D341Med (cell line): ENCODE data around the gene EDC4.
"Not testable (repeated sequence)": the region's sequence is repeated elsewhere in the genome, so short reads cannot be mapped to it uniquely, and the experiment has no call there.

ENCODE experiments used
- DNase-seq: peaks from one replicate; pipeline ENCODE4 v3.0.0; 2012; ENCODE audit warnings: low spot score

Gene EDC4

DNA sequence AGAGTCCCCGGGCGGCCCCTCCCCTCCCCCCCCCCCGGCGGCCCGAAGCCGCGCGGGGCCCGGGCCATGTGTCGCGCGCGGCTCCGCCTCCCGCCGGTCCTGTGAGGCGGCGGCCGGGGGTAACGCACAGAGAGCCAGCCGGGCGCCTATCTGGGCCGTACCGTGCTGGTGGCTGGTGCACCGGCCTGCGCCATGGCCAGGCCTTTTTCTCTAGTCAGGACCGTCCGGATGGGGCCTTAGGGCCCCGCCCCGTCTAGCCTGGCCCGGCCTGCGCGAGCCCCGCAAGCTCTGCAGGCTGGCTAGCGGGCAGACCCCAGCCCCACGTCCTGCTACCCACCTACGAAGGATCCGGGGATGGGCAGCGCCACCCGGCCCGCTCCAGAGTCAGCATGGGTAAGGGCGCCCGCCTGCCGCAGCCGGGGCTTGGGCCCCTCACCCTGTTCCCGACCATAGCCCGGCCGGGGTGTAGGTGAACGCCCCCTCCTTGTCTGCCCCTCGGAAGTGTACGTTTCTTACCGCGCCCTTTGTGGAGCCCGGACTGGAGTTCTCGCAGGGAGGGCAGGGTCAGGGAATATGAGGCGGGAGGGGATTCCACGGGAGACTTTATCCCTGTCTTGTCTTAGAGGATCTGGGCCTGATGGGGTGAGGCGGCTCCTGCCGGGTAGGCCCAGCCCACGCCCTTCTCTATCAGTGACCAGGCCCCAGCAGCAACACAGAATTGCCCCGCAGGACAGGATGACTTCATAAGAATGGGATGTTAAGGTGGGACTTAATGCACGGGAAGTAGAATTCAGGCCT, 25.6 kb upstream of the EDC4 start, which contains the start of gene CENPT:
CENPT (minus strand) TSS at position 630 of the 798 bp plus-strand sequence. CDS start 13,834 bp downstream, outside the sequence.
- no peak for DNase-seq

DNA sequence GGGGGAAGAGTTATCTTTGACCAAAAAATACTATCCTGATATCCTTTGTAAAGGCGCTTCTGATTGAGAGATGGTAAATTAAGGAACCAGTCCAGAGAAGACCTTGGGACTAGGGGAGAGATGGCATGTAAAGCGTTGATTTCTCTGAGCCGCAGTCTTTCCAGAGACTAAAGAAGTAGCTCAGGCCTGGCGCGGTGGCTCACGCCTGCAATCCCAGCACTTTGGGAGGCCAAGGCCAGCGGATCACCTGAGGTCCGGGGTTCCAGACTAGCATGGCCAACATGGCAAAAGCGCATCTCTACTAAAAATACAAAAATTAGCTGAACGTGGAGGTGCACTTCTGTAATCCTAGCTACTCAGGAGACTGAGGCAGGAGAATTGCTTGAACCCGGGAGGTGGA, 24.7 kb upstream of the EDC4 start:
- DNase-seq, result no peak

DNA sequence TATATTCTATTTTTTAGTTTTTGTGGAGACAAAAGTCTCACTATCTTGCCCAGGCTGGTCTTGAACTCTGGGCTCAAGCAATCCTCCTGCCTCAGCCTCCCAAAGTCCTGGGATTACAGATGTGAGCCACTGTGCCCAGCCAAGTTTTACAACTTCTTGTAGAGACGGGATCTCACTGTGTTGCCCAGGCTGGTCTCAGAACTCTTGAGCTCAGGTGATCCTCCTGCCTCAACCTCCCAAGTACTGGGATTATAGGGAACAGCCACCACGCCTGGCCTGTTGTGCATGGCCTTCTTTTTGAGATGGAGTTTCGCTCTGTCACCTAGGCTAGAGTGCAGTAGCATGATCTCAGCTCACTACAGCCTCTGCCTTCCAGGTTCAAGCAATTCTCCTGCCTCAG, 19.2 kb upstream of the EDC4 start:
- DNase-seq, result no peak

GRCh38 chr16:67855789-67856188, 17.1 kb upstream of the EDC4 start:
- no peak for DNase-seq

DNA sequence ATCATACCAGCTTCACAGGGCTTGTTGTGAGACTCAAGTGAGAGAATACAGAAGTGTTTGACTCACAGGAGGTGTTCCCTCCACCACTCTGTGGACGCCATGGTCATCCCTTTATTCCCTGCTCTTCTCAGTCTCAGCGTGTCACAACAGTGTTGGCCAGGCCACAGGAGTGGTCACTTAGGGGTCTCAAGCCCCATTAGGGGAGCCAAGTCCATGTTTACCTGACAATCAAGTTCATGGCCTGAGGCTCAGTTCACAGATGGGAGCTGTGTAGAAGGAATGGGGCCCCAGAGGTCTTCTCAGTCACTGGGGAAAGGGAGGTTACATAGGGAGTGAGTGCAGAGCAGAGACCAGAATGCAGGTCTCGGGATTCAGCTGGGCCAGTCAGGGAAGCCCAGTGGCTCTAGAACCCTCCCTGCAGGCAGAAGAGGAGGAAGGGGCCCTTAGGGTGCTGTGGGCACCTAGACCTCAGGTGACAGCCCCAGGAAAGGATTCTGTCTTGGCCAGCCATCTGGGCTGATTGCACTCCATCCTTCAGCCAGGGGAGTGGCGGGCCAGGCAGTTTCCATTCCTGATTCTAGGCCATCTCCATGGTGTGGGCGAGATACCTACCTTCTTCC, 15.8 kb upstream of the EDC4 start:
- DNase-seq, result no peak

DNA sequence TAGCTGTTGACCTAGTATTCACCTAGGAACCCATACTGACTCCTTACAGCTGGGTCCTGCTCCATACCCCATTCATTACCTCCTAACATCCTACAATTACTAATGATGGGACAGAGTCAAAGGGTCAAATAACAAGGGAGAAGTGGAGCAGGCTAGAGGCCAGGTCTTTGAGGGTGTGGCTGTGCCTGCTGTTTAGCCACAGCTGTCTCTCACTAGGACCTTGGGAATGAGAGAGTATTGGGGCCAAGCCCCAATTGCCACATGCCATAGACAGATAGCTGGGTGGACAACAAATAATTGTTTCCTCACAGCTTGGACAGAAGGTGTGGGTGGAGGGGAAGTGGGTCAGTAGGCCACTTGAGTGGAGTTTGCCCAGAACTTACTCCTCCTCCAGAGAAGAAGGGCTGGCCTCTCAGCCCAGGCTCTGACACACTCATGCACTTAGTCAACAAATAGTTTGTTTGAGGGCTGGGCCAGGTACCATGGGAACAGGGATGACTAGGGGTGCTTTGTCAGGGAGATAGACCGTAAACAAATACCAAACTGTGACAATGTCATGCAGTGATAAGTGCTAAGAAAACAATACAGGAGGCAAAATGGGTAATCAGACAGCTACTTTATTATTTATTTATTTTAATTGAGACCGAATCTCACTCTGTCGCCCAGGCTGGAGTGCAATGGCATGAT, 15.2 kb upstream of the EDC4 start:
- no peak for DNase-seq

GRCh38 chr16:67858500-67858899, 14.4 kb upstream of the EDC4 start:
- no peak for DNase-seq

- DNase-seq, result no peak
These were observed 12.1 kb upstream of the EDC4 start for GRCh38 chr16:67860589-67861398.

DNA sequence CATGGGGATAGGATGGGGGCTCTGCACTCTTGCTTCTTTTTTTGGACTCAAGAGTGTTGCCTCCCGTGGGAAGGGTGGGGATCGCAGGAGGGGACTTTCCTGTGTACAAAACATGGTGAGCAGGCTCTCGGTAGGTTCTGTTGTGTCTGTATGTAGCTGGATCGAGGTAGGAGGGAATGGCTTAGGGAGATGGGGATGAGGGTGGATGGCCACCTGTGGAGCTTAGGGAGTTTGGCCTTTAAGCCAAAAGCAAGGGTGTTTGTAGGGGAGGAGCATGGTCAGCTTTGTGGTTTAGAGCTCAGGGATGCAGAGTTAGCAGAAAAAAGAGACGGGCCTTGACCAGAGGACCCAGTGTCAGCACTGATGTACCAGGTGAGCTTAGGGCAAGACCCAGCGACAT, 11.0 kb upstream of the EDC4 start:
- DNase-seq, result no peak

GRCh38 chr16:67862623-67863583, 9.9 kb upstream of the EDC4 start:
- DNase-seq, result peak; percentile 71

- DNase-seq, result not testable (repeated sequence)
These were observed 8.8 kb upstream of the EDC4 start for GRCh38 chr16:67864044-67864443.

DNA sequence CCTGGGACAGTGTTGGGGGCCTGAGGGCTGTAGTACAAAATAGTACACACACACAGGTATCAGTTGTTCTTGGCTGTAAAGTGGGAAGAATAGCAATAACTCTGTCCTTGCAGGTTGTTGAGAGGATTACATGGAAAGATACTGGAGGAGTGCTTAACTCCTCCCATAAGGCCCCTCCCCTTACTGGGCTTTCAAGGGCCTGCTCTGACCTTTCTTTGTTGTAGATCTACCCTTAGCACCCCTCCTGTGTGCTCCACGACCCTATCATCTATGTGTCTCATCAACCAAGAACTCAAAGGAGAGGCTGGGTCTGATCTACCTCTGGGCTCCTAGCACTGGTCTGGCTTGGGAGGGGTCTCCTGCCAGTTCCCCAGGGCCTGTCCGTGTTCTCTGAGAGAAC, 8.3 kb upstream of the EDC4 start:
- no peak for DNase-seq

DNA sequence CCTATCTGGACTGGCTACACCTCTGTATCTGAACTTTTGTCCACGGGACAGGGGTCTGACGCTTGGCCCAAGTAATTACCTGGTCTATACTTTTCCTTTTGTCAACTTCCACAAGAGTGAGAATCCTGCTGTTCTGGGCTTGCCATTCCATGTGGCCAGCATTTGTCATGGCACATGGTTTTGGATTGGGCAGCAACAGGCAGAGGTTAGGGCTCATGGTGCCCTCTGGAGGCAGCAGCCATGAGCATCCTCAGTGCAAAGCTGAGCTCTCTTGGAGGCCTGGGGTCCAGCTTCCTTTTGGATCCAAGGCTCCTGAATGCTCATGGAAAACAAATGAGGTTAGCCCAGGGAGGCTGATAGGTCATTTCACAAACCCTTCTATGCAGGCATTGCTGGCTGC, 7.5 kb upstream of the EDC4 start:
- peak; percentile 71 for DNase-seq

- no peak for DNase-seq
These were observed 4.6 kb upstream of the EDC4 start for GRCh38 chr16:67868290-67868689.

DNA sequence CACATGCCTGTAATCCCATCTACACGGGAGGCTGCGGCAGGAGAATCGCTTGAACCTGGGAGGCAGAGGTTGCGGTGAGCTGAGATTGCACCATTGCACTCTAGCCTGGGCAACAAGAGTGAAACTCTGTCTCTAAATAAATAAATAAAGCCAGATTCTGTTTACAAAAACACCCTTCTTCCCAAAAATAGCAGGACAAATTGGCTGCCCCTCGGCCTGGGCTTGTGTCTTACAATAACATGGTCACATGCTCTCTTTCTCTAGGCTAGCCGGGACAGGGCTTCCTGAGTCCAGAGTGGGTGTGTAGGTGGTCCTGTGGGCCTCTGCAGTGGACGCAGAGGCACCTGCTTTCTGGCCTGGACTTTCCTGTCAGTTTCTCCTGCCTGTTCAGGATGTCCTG, 3.2 kb upstream of the EDC4 start:
- no peak for DNase-seq

- no peak for DNase-seq
These were observed 1.6 kb upstream of the EDC4 start for GRCh38 chr16:67871256-67871655.

GRCh38 chr16:67872131-67872630, 671 bp upstream of the EDC4 start:
- DNase-seq, result no peak

GRCh38 chr16:67873435-67874370, 851 bp downstream of the EDC4 start:
- DNase-seq, result no peak

GRCh38 chr16:67874372-67874771, 1.5 kb downstream of the EDC4 start:
- DNase-seq, result no peak

GRCh38 chr16:67877064-67877463, 4.2 kb downstream of the EDC4 start:
- no peak for DNase-seq
